Activated CD4-positive, alpha-beta T cell treated with anti-CD3 and anti-CD28 coated beads for 4 hours (primary cell): ENCODE measurements around the gene RIN3.
A peak's percentile ranks its signal among the peaks of the same experiment; 100 is the strongest.

Experiments used
- DNase-seq, 2 donors: peaks; one replicate each; pipeline ENCODE4 v3.0.0-alpha.2; 2020

RIN3 gene

DNA sequence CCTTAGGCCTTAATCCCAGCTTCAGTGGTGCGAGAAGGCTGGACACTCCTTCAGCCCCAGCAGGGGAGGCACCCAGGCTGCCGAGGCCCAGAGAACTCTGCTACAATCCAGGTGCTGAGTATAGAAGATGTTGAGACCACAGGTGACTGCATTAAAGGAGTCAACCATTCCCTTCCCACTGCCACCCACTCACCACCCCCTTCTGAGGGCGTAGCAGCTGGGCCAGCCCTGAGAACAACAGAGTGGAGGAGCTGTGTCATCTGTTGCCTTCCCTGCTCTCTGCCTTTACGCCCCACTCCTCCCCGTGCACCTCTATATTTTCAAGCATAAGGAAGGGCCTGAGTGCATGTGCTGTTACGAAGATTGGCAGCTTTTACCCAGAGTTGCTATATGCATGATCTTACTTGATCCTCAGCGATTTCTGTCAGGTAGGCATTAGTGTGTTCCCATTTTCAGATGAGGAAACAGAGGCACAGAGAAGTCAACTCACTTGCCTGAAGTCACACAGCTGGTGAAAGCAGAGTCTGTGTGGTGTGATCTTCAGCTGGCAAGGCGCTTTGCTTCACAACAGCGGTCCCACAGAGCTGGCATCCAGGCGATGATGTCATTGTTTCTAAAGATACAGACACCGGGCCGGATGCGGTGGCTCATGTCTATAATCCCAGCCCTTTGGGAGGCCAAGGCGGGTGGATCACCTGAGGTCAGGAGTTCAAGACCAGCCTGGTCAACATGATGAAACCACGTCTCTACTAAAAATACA, 46.7 kb downstream of the RIN3 start:
- DNase-seq: peak; percentile 56 to 58

DNA sequence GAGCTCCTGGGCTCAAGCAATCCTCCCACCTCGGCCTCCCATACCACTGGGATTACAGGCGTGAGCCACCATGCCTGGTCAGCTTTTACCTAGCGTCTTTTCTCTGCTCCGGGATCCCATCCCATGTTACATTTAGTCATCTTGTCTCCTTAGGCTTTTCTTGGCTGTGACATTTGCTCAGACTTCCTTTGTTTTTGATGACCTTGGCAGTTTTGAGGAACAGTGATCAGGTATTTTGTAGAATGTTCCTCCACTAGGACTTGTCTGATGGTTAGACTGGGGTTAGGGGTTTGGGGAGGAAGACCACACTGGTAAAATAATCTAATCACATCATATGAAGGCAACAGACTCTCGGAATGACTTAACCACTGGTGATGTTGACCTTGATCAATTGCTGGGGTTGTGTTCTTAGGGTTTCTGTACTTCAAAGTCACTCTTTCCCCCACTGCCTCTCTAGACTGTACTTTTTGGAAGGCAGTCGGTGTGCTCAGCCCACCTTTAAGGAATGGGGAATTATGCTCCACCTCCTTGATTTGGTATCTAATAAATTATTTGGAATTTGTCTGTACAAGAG, 48.4 kb downstream of the RIN3 start:
- DNase-seq: no peak

DNA sequence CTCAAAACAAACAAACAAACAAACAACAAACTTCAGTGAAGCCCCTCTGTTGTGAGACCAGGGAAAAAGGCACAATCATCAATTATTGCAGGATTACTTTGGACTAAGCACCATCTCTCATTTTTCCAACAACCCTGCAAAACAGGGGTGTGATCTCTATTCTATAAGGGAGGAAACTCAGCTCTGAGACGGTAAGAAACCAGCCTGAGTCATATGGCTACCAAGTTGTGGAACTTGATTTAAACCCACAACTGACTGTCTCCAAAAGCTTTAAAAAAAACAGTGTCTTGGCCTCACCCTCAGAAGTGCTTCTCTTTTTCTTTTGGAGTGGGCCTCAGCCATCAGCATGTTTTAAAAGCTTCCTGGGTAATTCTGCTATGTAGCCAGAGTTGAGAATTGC, 49.8 kb downstream of the RIN3 start:
- no peak for DNase-seq

DNA sequence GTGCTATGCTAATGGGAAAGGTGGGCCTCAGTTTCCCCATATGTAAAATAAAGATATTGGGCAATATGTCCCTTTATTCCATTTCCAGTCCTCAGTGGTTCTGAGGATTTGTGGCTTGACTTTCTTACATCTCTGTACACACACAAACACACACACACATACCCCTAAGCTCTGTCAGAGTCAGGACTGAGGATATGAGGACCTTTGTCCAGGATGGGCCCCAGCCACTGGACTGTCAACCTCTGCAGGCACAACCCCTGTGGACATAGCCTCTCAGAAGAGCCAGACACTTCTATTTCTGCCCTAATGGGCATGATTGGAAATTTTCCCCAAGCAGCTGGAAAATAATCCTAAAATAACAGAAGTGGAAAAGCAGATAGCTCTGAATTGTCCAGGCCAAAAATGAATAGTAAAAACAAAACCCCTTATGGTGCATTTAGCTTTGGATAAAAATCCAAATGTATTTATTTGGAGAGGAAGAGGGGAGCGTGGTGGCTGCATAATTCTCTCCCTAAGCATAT, 50.2 kb downstream of the RIN3 start:
- no peak for DNase-seq

DNA sequence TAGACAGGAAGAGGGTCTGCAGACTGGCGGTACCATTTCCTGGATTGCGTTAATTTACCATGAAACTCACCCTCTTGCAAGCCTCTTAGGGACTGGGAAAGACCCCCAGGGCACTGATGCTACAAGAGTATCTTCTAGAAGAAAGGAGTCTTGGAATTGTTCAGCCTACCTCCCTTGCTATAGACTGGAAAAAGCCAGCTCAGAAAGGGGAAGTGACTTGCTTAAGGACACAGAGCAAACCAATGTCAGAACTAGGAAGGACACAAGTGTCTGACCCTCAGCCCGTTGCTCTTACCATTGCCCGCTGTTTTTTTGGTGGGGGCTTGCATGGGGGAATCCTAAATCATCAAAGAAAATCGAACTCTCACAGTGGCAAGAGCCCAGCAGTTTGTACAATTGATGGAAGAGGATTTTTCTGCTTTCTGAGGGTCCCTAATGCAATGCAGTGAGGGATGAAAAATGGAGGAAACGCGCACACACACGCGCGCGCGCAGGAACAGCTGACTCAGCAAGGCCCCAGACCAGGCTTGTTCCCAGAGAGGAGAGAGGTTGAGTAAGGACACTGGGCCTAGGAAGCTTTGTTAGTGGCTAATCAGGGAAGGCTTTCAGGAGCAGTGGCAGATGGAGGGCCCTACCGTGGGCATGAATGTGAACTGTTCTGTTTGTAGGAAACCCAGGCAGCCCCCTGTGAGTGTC, 50.9 kb downstream of the RIN3 start:
- no peak for DNase-seq

DNA sequence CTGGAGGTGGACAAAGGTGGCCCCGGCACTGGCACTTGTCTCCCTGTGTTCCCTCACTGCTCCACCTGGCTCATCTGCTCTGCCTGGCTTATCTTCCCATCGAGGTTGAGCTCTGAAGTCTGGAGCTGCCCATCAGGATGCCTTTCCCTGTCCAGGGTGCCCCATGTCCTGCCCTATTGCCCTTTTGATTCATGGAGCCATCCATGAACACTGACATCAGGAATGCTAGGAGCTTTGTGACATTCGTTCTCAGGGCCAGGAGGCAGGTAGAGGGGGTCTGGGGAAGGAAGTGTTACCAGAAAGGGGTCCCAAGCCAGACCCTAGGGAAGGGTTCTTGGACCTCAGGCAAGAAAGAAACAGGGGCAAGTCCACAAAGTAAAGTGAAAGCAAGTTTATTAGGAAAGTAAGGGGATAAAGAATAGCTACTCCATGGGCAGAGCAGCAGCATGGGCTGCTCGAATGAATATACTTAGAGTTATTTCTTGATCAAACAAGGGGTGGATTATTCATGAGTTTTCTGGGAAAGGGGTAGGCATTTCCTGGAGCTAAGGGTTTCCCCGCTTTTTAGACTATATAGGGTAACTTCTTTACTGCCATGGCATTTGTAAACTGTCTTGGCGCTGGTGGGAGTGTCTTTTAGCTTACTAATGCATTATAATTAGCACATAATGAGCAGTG, 51.6 kb downstream of the RIN3 start:
- DNase-seq: no peak

DNA sequence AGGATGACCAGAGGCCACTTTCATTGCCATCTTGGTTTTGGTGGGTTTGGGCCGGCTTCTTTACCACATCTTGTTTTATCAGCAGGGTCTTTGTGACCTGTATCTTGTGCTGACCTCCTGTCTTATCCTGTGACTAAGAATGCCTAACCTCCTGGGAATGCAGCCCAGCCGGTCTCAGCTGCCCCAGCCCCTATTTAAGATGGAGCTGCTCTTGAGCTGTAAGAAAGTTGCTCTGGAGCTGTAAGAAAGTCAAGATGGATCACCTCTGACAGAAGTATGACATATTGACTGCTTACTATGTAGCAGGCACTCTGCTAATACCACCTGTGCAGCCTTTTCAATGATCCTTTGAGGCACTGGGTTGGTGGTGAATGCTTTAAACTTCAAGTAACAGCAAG, 52.1 kb downstream of the RIN3 start:
- no peak for DNase-seq

DNA sequence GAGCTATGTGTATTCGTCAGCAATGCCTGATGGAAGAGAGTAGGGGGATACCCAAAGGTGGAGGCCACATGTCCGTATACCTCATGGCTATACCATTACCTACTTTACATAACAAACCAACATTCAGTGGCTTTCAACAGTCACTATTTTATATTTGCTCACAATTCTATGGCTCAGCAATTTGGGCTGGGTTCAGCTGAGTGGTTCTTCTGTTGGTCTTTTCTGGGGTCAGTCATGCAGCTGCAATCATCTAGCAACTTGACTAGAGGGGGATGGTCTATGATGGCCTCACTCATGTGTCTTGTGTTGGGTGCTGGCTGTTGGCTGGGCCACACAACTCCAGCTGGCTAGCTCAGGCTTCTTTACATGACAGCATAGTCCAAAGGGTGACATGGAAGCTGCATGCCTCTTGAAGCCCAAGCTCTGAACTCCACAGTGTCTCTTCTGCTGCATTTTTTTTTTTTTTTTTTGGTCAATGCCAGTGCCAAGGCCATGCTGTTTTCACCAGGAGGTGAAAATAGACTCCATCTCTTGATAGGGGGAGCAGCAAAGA, 53.7 kb downstream of the RIN3 start:
- no peak for DNase-seq

DNA sequence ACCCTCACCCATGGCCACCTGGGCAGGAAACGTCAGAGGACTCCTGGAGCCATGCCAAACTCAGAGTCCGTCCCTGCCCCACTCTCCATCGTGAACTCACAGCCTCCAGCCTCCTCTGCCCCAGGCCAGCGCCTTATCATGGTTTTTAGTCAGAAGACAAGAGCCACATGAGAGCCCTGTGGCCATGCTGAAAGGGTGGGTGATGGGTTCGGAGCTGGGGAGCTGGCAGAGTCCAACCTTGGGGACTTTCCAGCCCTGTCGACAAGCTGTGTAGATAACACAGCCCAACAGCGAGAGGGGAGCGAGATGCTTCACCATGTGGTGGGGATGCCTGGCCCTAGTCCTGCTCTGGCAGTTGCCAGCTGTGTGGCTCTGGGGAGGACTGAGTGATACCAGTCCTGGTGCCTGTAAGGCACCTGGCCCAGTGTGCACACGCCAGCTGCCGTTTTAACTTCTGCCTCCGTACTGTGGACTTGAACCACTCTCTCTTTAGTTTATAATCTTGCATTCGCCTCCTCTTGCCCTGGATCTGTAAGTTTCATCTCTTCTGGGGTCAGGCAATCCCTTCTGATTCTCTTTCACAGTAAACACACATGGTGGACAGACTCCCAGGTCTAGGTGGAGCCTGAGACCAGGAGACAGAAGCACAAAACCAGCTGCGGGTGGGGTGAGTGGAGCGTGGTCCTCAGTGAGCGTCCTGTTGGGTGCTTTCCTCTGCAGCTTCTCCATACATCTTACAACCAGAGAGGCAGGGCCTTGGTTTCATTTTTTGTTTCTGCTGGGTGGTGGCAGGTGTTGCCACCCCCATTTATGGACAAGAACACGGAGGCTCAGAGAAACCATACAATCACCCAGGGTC, 55.3 kb downstream of the RIN3 start:
- no peak for DNase-seq

DNA sequence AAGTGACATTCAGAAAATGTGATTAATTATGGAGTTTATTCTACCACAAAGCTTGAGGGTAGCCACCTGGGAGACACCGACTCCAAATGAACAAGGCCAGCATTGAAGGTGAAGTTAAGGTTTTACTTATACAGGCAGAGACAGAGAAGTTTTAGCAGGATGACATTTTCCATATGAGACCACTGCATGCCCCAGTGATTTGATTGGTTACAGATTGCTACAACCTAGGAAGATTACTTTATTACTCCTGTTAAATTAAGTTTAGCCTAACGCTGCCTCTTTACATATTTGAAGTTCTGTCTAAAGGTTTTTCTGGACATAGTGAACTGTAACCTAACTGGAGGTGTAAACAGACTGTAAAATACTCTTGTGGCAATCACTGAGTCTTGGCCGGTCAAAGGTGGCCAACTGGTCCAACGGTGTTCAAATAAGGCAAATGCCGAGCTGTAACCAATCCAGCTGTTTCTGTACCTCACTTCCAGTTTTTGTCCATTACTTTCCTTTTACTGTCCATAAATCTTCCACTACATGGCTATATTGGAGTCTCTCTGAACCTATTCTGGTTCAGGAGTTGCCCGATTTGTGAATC, 57.2 kb downstream of the RIN3 start:
- DNase-seq: no peak

DNA sequence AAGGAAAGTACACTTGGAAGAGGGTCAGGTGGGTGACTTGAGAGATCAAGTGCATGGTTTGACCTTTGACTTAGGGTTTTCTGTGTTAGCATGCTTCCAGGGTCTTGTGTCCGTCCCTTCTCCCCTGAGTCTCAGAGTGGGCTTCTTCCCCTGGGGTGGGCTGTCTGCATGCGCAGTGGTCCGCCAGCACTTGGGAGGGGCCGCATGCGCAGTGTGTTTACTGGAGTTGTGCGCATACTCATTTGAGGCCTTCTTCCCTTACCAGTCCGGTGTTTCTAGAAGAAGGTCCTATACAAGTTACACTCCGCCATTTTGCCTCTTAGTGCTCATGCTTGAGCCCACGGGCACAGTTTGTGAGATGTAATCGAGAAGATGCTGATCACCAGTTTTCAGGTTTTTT, 58.5 kb downstream of the RIN3 start:
- DNase-seq: no peak

DNA sequence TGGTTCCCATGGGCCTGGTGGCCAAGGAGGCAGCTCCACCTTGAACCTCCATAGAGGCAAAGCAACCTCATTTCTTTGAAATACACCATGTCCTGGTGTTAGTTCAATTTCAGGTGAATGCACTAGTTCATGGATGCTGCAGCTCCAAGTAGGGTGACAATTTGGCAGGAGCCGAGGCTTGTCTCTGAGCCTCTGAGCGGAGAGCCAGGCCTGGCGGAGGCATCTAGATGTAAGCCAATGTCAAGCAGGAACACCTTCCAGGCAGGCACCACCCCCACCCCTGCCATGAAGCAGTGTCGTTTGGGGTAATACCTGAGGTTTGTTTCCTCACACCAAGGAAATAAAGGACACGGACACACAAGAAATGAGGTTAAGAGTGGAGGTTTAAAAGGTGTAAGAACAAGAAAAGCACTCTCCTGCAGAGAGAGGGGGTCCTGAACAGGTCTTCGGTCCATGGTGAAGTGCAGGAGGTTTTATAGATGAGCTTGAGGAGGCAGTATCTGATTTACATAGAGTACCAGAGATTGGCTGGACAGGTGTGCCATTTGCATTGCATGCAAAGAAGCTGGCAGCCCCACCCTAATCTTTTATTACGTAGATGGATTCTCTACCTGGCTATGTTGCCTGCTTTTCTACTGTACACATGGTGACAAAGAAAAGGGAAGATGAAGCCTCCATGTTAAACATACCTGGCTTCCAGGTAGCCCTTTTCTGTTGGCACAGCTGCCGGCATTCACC, 60.3 kb downstream of the RIN3 start:
- no peak for DNase-seq

DNA sequence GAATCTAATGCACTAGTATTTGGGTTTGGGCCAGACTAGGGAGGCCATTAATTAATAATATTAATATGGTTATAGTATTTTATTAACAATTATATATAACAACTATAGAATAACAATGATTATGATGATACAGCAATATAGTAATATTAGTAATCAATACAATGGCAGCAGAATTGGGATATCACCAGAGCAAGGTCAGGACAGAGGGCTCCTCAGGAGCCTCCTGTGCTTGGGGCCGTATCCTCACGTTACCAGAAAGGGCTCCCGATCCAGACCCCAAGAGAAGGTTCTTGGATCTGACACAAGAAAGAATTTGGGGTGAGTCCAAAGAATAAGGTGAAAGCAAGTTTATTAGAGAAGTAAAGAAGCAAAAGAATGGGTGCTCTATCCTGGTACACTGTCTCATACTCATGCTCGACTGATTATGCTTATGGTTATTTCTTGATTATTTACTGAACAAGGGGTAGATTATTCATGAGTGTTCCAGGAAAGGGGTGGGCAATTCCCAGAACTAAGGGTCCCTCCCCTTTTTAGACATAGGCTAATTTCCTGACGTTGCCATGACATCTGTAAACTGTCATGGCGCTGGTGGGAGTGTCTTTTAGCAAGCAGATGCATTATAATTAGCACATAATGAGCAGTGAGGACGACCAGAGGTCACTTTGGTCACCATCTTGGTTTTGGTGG, 61.6 kb downstream of the RIN3 start:
- DNase-seq: no peak

DNA sequence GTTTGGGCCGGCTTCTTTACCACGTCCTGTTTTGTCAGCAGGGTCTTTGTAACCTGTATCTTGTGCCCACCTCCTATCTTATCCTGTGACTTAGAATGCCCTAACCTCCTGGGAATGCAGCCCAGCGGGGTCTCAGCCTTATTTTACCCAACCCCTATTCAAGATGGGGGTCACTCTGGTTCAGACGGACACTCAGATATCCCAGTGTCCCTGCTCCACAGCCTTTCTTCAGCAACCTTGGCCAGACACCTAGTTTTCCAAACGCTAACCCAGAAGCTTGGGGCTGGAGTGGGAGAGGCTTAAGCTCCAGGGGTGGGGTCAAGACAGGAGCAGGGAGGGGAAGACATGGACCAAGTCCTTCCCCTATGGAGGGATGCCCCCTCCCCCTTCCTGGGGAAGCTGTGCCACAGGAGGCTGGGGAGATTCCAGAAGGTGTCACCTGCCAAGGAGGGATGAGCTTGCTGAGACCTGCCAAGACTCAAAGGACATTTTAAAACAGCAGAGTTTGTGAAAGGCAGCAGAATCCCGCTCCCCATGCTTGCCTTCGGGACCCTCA, 62.2 kb downstream of the RIN3 start:
- DNase-seq: no peak

DNA sequence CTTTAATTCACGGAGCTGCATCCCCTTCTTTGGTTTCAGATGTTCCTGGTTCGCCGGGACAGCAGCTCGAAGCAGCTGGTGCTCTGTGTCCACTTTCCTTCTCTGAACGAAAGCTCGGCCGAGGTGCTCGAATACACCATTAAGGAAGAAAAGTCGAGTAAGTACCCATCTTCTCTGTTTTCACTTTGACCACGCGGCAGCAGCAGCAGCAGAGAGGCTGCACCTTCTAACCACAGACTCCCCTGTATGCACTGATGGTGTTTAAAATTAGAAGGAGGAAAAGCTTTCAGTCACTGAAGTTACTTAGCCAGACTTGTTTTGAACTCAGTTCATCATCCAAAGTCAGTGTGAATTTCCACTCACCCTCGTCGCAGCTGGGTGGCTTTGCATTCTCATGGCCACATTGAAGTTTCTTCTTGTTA, 63.8 kb downstream of the RIN3 start:
- no peak for DNase-seq

DNA sequence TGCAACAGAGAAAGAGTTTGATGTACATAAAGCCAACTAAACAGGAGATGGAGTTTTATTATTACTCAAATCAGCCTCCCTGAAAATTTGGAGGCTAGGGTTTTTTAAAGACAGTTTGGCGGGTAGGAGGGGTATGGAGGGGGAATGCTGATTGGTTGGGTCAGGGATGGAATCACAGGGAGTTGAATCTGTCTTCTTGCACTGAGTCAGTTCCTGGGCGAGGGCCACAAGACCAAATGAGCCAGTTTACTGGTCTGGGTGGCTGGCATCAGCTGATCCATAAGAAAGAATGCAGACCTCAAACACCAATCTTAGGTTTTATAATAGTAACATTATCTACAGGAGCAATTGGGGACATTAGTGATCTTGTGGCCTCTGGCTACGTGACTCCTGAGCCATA, 64.9 kb downstream of the RIN3 start:
- no peak for DNase-seq

DNA sequence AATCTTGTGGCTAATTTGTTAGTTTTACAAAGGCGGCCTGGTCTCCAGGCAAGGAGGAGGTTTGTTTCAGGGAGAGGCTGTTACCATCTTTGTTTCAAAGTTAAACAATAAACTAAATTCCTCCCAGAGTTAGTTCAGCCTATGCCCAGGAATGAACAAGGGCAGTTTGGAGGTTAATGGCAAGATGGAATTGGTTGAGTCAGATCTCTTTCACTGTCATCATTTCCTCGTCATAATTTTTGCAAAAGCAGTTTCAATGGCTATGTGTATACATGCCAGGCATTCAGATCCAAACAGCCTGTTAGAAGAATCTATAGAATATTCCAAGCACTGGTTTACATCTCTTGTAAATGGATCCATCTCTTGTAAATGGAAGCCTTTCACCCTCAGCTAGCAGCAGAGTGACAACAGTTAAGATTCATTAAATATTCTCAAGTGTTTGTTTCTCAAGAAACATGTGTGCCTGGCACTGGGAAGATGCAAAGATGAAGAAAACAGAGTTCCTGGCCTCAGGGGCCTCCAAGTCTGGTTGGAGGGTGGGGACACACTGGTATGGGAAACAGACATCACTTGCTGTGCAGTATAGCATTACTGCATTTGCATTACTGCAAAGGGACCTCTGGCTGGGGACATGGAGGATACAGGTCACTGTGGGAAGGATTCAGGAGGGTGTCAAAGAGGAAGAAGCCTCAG, 65.8 kb downstream of the RIN3 start:
- no peak for DNase-seq

DNA sequence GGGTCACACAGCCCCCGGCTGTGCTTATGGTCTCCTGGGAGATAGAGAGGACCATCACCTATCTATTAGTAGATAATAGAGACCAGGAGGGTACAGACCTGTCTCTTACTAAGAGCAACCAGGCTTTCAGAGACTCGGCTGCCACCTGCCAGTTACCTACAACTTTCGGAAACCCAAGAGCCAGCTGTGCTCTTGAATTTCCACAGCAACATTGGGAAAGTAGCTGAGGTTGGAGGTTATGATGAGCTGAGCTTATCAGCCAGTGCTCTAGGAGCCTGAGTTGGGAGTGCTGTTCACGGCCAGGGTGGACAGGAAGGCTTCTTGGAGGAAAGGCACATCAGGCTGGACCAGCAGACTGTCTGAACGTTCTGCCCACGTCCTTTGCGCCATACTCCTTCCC, 67.6 kb downstream of the RIN3 start:
- no peak for DNase-seq

DNA sequence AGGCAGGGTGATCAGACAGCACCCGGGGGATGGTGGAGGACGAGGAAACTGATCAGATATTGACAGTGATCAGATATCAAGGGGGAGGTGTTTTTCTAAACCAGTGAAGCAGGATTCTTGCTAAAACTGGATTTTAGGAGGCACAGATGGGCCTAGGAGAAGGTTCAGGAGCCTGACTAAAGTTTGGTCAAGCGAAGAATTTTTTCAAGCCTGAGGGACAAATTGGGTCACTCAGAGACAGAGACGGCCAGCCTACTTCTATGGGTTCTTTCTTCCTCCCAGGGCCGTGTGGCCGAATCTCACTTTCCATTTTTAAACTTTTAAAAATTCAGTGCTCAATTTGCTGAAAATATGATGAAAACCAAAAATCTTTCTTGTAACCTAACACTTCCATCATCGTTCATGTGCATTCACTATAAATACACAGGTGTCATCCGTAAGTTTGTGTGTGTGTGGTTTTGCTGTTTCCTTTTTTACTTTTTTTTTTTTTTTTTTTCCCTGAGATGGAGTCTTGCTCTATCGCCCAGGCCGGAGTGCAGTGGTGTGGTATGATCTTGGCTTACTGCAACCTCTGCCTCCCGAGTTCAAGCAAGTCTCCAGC, 68.5 kb downstream of the RIN3 start:
- no peak for DNase-seq
